ENCODE data around the gene IGSF1.

The IGSF1 gene, protein sequence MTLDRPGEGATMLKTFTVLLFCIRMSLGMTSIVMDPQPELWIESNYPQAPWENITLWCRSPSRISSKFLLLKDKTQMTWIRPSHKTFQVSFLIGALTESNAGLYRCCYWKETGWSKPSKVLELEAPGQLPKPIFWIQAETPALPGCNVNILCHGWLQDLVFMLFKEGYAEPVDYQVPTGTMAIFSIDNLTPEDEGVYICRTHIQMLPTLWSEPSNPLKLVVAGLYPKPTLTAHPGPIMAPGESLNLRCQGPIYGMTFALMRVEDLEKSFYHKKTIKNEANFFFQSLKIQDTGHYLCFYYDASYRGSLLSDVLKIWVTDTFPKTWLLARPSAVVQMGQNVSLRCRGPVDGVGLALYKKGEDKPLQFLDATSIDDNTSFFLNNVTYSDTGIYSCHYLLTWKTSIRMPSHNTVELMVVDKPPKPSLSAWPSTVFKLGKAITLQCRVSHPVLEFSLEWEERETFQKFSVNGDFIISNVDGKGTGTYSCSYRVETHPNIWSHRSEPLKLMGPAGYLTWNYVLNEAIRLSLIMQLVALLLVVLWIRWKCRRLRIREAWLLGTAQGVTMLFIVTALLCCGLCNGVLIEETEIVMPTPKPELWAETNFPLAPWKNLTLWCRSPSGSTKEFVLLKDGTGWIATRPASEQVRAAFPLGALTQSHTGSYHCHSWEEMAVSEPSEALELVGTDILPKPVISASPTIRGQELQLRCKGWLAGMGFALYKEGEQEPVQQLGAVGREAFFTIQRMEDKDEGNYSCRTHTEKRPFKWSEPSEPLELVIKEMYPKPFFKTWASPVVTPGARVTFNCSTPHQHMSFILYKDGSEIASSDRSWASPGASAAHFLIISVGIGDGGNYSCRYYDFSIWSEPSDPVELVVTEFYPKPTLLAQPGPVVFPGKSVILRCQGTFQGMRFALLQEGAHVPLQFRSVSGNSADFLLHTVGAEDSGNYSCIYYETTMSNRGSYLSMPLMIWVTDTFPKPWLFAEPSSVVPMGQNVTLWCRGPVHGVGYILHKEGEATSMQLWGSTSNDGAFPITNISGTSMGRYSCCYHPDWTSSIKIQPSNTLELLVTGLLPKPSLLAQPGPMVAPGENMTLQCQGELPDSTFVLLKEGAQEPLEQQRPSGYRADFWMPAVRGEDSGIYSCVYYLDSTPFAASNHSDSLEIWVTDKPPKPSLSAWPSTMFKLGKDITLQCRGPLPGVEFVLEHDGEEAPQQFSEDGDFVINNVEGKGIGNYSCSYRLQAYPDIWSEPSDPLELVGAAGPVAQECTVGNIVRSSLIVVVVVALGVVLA (N-terminal part only)

GRCh38 chrX:131288738-131289511, at the start of gene IGSF1:
TSS of gene IGSF1 (minus strand) at chrX:131289306. CDS start at chrX:131286674, 2,632 bp downstream.
- H3K4me3 Mint-ChIP-seq: no peak within 1 kb of the TSS
- no peak for ATAC-seq (ENCODE audit: low read depth)
- H3K27me3 Mint-ChIP-seq: peaks cover 1% of the 10 kb centered on the region

DNA sequence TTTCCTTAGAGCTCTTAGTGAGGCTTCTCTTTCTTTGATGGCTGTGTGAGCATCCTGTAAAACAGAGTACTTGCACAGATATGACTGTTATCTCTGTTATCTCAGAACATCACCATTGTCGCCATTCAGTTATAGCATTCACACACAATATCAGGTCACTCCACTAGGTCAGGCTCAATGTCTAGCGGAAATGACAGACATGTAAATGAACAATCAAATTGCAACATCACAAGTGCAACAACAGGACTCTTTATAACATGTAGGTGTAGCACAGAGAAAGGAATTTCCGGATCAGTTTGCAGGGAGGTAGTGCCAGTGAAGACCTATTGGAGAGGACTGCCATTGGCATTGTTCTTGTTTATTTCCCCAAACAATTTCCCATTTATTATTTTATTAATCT, 43.2 kb upstream of the IGSF1 start:
- H3K9me3 Mint-ChIP-seq: peaks cover 9% of the 10 kb centered on the region
- no peaks in the 10 kb centered on the region for H3K36me3 Mint-ChIP-seq
- no peak overlapping the region for H3K27ac Mint-ChIP-seq
- H3K4me3 Mint-ChIP-seq: no peak overlapping the region
- ATAC-seq (ENCODE audit: low read depth) (no peak), DNase-seq (ENCODE audit: low spot score in 2 of 2) (no peak)
- no peaks in the 10 kb centered on the region for H3K27me3 Mint-ChIP-seq
- H3K4me1 Mint-ChIP-seq: no peaks in the 10 kb centered on the region

More at GRCh38 chrX:131288738-131289511, at the start of gene IGSF1:
- Mint-ChIP-seq H3K9me3 (no peaks in the 10 kb centered on the region), H3K4me1 (no peaks in the 10 kb centered on the region), H3K27ac (no peak within 1 kb of the TSS), H3K36me3 (no peaks in the 10 kb centered on the region)
- no peak for DNase-seq (ENCODE audit: low spot score in 2 of 2)

- DNase-seq (ENCODE audit: low spot score in 2 of 2): no peak
Observed at GRCh38 chrX:131331152-131331551, 42.0 kb upstream of the IGSF1 start.

DNA sequence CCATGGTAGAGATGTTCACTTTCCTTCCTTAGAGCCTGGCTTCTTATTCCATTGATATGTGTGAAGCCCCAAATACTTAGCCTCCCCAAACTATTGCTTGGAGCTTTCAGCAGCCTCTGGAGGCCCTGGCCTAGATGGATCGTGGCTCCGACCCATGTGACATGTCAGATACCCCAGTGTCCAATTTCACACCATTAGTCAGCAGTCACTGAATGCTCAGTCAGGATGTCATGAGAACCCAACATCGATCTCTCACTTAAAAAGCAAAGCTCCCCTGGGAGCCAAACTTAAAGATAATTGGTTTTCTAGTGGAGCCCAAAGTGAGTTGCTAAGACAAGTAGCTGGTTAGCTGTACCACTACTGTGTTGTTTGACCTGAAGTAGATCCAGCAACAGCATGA, 41.6 kb upstream of the IGSF1 start:
- DNase-seq (ENCODE audit: low spot score in 2 of 2) (no peak), ATAC-seq (ENCODE audit: low read depth) (no peak)
- Mint-ChIP-seq H3K9me3 (peaks cover 16% of the 10 kb centered on the region), H3K27ac (no peak overlapping the region), H3K27me3 (no peaks in the 10 kb centered on the region), H3K4me1 (no peaks in the 10 kb centered on the region), H3K4me3 (no peak overlapping the region), H3K36me3 (no peaks in the 10 kb centered on the region)

More at GRCh38 chrX:131331152-131331551, 42.0 kb upstream of the IGSF1 start:
- no peak overlapping the region for H3K27ac Mint-ChIP-seq
- no peaks in the 10 kb centered on the region for H3K27me3 Mint-ChIP-seq
- peaks cover 16% of the 10 kb centered on the region for H3K9me3 Mint-ChIP-seq
- H3K4me1 Mint-ChIP-seq: no peaks in the 10 kb centered on the region
- no peak for ATAC-seq (ENCODE audit: low read depth)
- no peaks in the 10 kb centered on the region for H3K36me3 Mint-ChIP-seq
- H3K4me3 Mint-ChIP-seq: no peak overlapping the region

GRCh38 chrX:131322651-131323050, 33.5 kb upstream of the IGSF1 start:
- DNase-seq (ENCODE audit: low spot score in 2 of 2): no peak
- no peak for ATAC-seq (ENCODE audit: low read depth)
- no peak overlapping the region for H3K27ac Mint-ChIP-seq
- peaks cover 7% of the 10 kb centered on the region for H3K9me3 Mint-ChIP-seq
- H3K36me3 Mint-ChIP-seq: no peaks in the 10 kb centered on the region
- H3K27me3 Mint-ChIP-seq: peaks cover 1% of the 10 kb centered on the region
- H3K4me3 Mint-ChIP-seq: no peak overlapping the region
- H3K4me1 Mint-ChIP-seq: no peaks in the 10 kb centered on the region

DNA sequence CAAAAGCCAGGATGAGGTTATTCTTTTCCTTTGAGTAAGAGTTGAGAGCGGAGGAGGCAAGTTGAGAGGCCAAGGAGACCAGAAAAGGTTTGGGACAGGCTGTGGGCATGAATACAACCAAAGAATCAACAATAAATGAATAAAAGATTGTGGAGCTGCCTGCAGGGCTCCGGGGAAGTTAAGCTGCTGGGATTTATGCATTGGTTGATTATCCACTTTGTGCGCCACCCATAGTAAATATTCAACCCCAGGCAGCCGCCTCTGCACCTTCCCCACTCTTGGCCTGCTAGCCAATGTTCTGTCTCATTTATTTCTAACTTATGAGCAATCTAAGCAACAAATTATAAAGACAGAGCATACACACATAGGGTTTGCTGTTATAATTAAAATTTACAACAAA, 28.2 kb upstream of the IGSF1 start:
- H3K36me3 Mint-ChIP-seq: no peaks in the 10 kb centered on the region
- peaks cover 1% of the 10 kb centered on the region for H3K27me3 Mint-ChIP-seq
- no peak overlapping the region for H3K4me3 Mint-ChIP-seq
- no peaks in the 10 kb centered on the region for H3K9me3 Mint-ChIP-seq
- no peaks in the 10 kb centered on the region for H3K4me1 Mint-ChIP-seq
- no peak for DNase-seq (ENCODE audit: low spot score in 2 of 2)
- no peak overlapping the region for H3K27ac Mint-ChIP-seq
- no peak for ATAC-seq (ENCODE audit: low read depth)

DNA sequence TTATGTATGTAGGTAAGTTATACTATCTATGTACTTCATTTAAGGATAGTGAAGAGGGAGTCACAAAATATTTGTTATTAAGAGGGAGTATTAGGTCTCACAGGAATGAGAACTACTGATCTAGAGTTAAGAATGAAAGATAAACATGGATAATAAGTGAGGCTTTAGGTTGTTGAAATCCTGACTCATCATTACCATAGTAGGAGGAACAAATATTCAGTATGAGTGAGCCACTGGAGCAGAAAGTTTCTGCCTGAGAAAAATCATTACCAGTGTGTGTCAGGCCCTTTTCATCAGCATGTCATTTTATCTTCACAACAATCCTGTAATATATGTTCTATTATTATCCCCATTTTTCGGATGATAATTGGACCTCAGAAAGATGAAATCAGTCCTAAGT, 27.2 kb upstream of the IGSF1 start:
- Mint-ChIP-seq H3K4me1 (no peaks in the 10 kb centered on the region), H3K4me3 (no peak overlapping the region), H3K9me3 (no peaks in the 10 kb centered on the region), H3K36me3 (no peaks in the 10 kb centered on the region), H3K27me3 (no peaks in the 10 kb centered on the region), H3K27ac (no peak overlapping the region)
- no peak for ATAC-seq (ENCODE audit: low read depth)
- DNase-seq (ENCODE audit: low spot score in 2 of 2): no peak

GRCh38 chrX:131308980-131309379, 19.9 kb upstream of the IGSF1 start:
- no peaks in the 10 kb centered on the region for H3K4me1 Mint-ChIP-seq
- H3K9me3 Mint-ChIP-seq: no peaks in the 10 kb centered on the region
- no peak overlapping the region for H3K27ac Mint-ChIP-seq
- H3K36me3 Mint-ChIP-seq: no peaks in the 10 kb centered on the region
- H3K27me3 Mint-ChIP-seq: no peaks in the 10 kb centered on the region
- no peak for DNase-seq (ENCODE audit: low spot score in 2 of 2)
- no peak overlapping the region for H3K4me3 Mint-ChIP-seq
- ATAC-seq (ENCODE audit: low read depth): no peak

GRCh38 chrX:131306601-131307000, 17.5 kb upstream of the IGSF1 start:
- H3K36me3 Mint-ChIP-seq: no peaks in the 10 kb centered on the region
- no peak overlapping the region for H3K27ac Mint-ChIP-seq
- ATAC-seq (ENCODE audit: low read depth) (no peak), DNase-seq (ENCODE audit: low spot score in 2 of 2) (no peak)
- H3K4me3 Mint-ChIP-seq: no peak overlapping the region
- H3K27me3 Mint-ChIP-seq: peaks cover 3% of the 10 kb centered on the region
- no peaks in the 10 kb centered on the region for H3K9me3 Mint-ChIP-seq
- H3K4me1 Mint-ChIP-seq: no peaks in the 10 kb centered on the region

DNA sequence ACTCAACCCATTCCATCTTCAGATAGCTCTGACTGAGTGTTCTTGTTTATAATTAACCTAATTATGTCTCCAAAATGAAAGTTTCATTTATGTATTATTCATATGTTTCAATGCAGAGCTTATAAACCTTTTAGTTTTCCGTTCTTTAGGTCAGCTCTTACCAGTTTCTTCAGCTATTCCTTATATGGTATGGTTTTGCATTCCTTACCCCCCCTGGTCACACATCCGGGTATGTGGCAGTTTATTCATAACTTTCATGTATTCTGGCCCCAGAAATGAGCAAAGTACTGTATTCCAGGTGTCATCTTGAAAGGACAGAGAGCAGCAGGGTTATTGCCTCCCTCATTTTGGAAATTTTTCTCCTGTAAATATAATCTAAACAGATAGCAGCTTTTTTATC, 16.8 kb upstream of the IGSF1 start:
- ATAC-seq (ENCODE audit: low read depth) (no peak), DNase-seq (ENCODE audit: low spot score in 2 of 2) (no peak)
- Mint-ChIP-seq H3K4me3 (no peak overlapping the region), H3K27ac (no peak overlapping the region), H3K4me1 (no peaks in the 10 kb centered on the region), H3K27me3 (peaks cover 3% of the 10 kb centered on the region), H3K36me3 (no peaks in the 10 kb centered on the region), H3K9me3 (no peaks in the 10 kb centered on the region)

DNA sequence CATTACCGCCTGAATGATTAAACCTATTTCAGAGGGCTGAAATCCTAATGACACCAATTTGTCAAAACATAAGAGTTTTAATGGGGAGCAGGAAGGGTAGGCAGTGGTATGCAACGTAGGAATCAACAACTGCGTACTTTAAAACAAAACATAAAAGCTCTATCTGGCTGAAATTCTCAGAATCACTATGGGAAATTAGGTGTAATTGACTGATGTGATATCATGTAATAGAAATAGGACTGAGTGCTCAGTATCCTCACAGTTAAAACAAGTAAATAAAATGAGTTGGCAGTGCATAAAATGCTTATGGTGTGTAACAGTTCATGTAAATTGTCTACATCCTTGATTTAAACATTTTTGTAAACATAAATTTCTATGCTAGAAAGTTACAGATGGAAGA, 13.6 kb upstream of the IGSF1 start:
- H3K4me3 Mint-ChIP-seq: no peak overlapping the region
- no peaks in the 10 kb centered on the region for H3K4me1 Mint-ChIP-seq
- no peak for ATAC-seq (ENCODE audit: low read depth)
- DNase-seq (ENCODE audit: low spot score in 2 of 2): no peak
- no peaks in the 10 kb centered on the region for H3K36me3 Mint-ChIP-seq
- no peak overlapping the region for H3K27ac Mint-ChIP-seq
- H3K27me3 Mint-ChIP-seq: peaks cover 3% of the 10 kb centered on the region
- no peaks in the 10 kb centered on the region for H3K9me3 Mint-ChIP-seq

DNA sequence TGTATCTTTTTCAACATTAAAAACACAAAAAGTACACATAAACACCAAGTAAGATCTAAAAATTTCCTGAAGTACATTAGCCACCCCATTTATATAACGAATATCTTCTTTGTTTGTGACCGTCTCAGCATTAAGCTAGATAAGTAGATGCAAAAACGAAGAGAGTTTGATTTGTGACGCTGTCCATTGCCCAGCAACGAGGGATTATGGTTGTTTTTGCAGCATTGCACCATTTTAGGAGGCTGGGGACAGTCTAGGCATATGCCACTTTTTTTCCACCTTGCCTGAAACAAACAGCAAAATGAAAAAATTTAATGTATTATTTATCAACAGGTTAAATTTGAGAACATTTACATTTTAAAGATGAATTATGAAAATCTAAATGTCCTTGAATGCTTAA, 12.0 kb upstream of the IGSF1 start:
- no peak overlapping the region for H3K4me3 Mint-ChIP-seq
- H3K36me3 Mint-ChIP-seq: no peaks in the 10 kb centered on the region
- ATAC-seq (ENCODE audit: low read depth) (no peak), DNase-seq (ENCODE audit: low spot score in 2 of 2) (no peak)
- no peak overlapping the region for H3K27ac Mint-ChIP-seq
- H3K9me3 Mint-ChIP-seq: no peaks in the 10 kb centered on the region
- no peaks in the 10 kb centered on the region for H3K4me1 Mint-ChIP-seq
- peaks cover 3% of the 10 kb centered on the region for H3K27me3 Mint-ChIP-seq

DNA sequence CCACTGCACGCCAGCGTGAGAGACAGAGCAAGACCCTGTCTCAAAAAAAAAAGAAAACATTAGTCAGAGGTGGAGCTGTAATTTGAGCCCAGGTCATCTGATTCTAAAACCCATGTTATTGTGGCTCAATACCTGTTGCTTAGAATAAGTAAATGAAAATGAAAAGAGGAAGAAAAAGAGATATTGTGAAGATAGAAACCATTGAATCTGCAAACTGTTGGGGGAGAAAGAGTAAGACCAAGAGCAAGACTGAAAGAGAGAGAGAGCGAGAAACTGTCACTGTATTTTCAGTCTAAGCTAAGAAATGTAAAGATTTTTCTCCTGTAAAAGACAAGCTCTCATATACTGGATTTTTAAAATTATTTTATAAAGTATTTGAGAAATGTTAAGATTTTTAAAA, 9.7 kb upstream of the IGSF1 start:
- Mint-ChIP-seq H3K4me3 (no peak overlapping the region), H3K36me3 (no peaks in the 10 kb centered on the region), H3K27ac (no peak overlapping the region), H3K27me3 (peaks cover 3% of the 10 kb centered on the region), H3K4me1 (no peaks in the 10 kb centered on the region), H3K9me3 (no peaks in the 10 kb centered on the region)
- no peak for ATAC-seq (ENCODE audit: low read depth)
- no peak for DNase-seq (ENCODE audit: low spot score in 2 of 2)

Measured in memory B cell (primary cell).